GM21737 (cell line): ENCODE data around the gene MYBPC1.
"Not testable (repeated sequence)": the region's sequence is repeated elsewhere in the genome, so short reads cannot be mapped to it uniquely, and the experiment has no call there.

Source experiments
- ATAC-seq: cut with Tn5 transposase; IDR thresholded peaks from one replicate; pipeline ENCODE4 v1.9.1; 2021; ENCODE audit warnings: mild to moderate bottlenecking, moderate library complexity; ENCODE audit not compliant: unreplicated experiment

MYBPC1 gene

DNA sequence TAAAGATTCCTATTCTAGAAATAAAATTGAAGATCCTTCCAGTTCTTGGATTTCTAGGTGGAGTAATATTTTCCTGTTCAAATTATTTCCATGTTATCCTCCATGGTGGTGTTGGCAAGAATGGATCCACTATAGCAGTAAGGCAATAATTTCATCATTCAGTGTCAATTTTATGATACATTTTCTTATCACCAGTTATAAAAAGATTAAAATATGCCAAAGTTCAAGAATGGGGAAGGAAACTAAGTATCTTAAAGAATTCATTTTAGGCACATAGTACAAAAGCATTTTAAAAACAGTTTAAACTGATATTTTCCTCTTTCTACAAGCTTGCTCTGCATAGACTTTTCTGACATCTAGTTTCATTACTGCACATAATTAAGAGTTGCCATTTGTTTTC is 125.3 kb downstream of the MYBPC1 start:
- ATAC-seq = no peak

DNA sequence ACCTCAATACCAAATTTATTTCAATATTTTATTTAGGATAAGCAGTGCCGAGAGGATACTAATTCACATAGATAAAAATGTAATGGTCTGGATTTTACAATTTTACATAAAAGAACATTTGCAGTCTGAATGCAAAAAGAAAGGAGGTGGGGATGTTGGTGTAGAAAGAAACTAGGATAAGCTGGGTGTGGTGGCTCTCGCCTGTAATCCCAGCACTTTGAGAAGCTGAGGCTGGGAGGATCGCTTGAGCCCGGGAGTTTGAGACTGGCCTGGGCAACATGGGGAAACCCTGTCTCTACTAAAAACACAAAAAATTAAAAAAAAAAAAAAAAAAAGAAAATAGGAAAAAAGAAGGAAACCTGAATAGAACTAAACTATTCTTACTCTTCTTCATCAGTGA is 127.6 kb downstream of the MYBPC1 start:
- no peak for ATAC-seq

DNA sequence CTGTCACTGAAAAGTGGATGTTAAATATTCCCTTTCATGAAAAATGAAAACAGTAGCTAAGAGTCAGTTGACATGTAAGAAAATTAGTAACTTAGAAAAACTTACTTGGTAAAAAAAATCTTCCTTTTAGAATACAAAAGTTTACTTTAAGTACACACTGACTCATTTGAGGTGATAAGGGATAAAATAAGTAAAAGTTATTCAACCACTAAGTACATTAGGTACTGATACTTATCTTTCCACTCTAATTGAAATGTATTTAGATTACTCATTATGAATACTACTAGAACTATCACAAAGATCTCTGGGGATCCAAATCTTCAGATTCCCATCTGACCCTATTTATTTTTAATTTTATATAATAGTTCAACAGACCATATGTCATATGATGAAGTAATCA is 132.3 kb downstream of the MYBPC1 start:
- no peak for ATAC-seq

DNA sequence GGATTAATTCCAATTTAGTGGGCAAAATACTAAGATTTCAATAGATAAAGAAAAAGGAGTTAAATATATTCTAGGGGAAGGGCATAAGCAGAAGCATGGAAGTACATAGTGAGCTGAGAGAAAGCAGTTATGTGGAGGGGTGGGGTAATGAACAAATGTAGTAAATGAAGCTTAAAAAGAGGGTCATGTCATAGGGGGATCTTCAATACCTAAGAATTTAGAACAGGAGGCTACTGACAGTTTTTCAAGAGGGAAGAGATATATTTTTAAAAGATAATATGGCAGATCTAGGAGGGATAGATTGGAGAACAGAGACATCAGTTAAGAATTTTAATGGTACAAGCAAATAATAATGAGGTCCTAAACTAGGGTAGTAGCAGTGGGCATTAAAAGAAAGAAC is 135.1 kb downstream of the MYBPC1 start:
- no peak for ATAC-seq

DNA sequence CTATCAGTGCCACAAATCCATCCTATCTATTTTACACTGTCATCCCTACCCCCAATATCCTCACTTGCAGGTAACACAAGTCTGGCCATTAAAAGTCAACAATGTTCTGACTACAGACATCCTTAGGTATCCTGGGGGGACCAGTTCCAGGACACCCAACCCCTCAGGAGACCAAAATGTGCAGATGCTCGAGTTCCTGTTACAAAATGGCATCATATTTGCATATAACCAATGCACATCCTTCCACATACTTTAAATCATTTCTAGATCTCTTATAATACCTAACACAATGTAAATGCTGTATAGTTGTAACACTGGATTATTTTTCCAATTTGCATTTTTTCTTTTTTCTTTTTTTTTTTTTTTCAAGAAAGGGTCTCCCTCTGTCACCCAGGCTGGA is 137.5 kb downstream of the MYBPC1 start:
- ATAC-seq = no peak

DNA sequence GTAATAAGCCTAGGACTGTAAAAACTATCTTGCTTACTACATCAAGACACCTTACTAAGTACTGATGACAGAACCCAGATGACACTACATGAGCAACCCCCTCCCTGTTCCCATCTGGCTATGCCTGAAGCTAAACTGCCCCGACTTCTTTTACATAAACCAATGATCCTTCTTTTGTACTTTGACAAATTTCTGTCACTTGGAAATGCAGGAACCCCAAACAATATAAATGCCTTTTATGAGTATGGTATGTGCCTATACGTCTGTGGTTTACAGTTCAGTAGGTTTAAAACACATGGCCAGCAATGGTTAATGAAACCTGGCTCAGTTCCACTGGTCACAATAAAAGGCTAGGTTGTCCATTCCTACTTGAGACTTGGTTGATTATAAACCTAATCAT is 138.4 kb downstream of the MYBPC1 start:
- ATAC-seq = no peak

DNA sequence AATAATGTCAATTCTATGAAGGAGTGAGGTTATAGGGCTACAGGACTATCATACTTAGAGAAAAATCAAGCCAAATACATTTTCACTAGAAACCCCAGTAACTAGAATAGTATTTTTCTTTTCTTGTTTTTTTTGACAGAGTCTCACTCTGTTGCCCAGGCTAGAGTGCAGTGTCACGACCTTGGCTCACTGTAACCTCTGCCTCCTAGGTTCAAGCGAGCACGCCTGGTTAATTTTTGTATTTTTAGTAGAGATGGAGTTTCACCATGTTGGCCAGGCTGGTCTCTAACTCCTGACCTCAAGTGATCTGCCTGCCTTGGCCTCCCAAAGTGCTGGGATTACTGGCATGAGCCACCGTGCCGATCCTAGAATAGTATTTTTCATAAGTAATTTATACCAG is 139.7 kb downstream of the MYBPC1 start:
- not testable (repeated sequence) for ATAC-seq
